Measurements from ENCODE around the gene ANKRD6.

The ANKRD6 gene

DNA sequence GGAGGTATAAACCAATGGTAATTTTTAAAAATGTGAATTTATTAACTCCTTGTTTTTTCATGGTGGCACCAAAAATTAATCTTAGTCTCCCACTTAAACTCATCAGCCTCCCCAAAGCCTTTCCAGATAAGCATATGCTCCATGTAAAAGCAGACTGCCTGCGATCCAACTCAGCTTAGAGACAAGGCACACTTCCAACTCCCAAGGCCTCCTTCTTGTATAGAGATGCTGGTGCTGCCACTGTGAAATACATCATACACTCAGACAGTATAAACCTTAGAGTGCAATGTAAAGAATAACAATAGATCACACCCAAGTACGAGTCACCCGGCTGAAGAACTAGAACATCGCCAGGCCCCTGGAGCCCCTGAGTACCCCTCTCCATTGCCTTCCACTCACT is 2.0 kb downstream of the ANKRD6 start:
- Histone ChIP-seq H3K4me3 (ENCODE audit: low read length in 2 of 2) (no peak overlapping the region), H3K9me3 (replicated peaks in 1 of 2; ENCODE audit: control insufficient read depth in 2 of 2, insufficient read depth in 1 of 2, low read depth in 1 of 2, low read length in 2 of 2) (no peaks in the 10 kb centered on the region), H2AK5ac (ENCODE audit: low read depth, low read length) (no peak overlapping the region)

DNA sequence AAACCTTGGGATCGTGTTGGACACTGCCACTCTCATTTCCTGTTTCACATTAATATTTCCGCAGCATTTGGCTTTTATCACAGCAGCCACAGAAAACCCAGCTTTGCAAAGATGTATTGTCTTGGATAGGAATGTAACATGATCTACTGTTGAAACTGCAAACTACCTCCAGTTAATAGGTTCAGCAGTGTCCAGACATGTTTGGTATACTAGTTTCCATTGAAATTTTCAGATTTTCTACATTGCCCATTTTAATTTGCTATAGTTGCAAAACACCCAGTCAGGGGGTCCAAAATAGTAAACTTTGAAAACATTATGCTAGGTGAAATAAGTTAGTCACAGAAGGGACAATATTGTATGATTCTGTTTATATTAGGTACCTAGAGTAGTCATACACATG is 3.3 kb downstream of the ANKRD6 start:
- no CpG with 5 or more reads among the region's 2 CpGs for WGBS, 2 donors (ENCODE audit: extremely low coverage in 2 of 2, insufficient read length in 2 of 2, insufficient replicate concordance in 1 of 2)
- no peak overlapping the region for H2AFZ ChIP-seq (ENCODE audit: low read length)
- no peaks in the 10 kb centered on the region for H3K36me3 ChIP-seq (replicated peaks in 1 of 2; ENCODE audit: control insufficient read depth in 2 of 2, insufficient read depth in 2 of 2, low read length in 2 of 2)
- no peak overlapping the region for H4K91ac ChIP-seq (ENCODE audit: low read depth, low read length, poor library complexity)
- no peak overlapping the region for H4K8ac ChIP-seq (ENCODE audit: low read depth, low read length)
- no peak overlapping the region for H3K14ac ChIP-seq (ENCODE audit: low read length)
- H3K4me2 ChIP-seq (ENCODE audit: insufficient read depth, low read length, poor library complexity, severe bottlenecking), result no peak overlapping the region
- H3K27me3 ChIP-seq (ENCODE audit: control insufficient read depth in 3 of 3, insufficient read depth in 3 of 3, low read depth in 1 of 3, low read length in 3 of 3), result no peaks in the 10 kb centered on the region
- peaks cover 5 to 14% of the 10 kb centered on the region in 2 donors for H3K4me1 ChIP-seq (ENCODE audit: control insufficient read depth in 2 of 2, insufficient read depth in 1 of 2, low read depth in 1 of 2, low read length in 2 of 2)
- H2BK5ac ChIP-seq (ENCODE audit: low read length), result no peak overlapping the region
- no peak overlapping the region for H3K18ac ChIP-seq (ENCODE audit: low read length)
- H3K79me1 ChIP-seq (ENCODE audit: low read depth, low read length), result no peaks in the 10 kb centered on the region
- H3K9me3 ChIP-seq (replicated peaks in 1 of 2; ENCODE audit: control insufficient read depth in 2 of 2, insufficient read depth in 1 of 2, low read depth in 1 of 2, low read length in 2 of 2), result no peaks in the 10 kb centered on the region
- H2AK5ac ChIP-seq (ENCODE audit: low read depth, low read length), result no peak overlapping the region
- no peak overlapping the region for H2BK15ac ChIP-seq (ENCODE audit: low read length)
- no peak for DNase-seq (ENCODE audit: low spot score)
- H2BK12ac ChIP-seq (ENCODE audit: low read length), result no peak overlapping the region
- no peak overlapping the region for H3K4me3 ChIP-seq (ENCODE audit: low read length in 2 of 2)
- H3K23ac ChIP-seq (ENCODE audit: low read depth, low read length, poor library complexity), result no peak overlapping the region
- H3K4ac ChIP-seq (ENCODE audit: low read length), result no peak overlapping the region
- no peak overlapping the region for H3K27ac ChIP-seq (replicated peaks; ENCODE audit: low read length)
- no peak overlapping the region for H2BK120ac ChIP-seq (ENCODE audit: low read depth, low read length)
- H3K9ac ChIP-seq (ENCODE audit: low read depth, low read length, poor library complexity), result no peak overlapping the region

More for the DNA sequence above, 2.0 kb downstream of the ANKRD6 start:
- Histone ChIP-seq H3K14ac (ENCODE audit: low read length) (no peak overlapping the region), H2BK12ac (ENCODE audit: low read length) (no peak overlapping the region), H3K18ac (ENCODE audit: low read length) (no peak overlapping the region), H2BK120ac (ENCODE audit: low read depth, low read length) (no peak overlapping the region), H3K36me3 (replicated peaks in 1 of 2; ENCODE audit: control insufficient read depth in 2 of 2, insufficient read depth in 2 of 2, low read length in 2 of 2) (no peaks in the 10 kb centered on the region), H3K4me2 (ENCODE audit: insufficient read depth, low read length, poor library complexity, severe bottlenecking) (no peak overlapping the region), H3K9ac (ENCODE audit: low read depth, low read length, poor library complexity) (no peak overlapping the region), H2AFZ (ENCODE audit: low read length) (no peak overlapping the region), H3K23ac (ENCODE audit: low read depth, low read length, poor library complexity) (no peak overlapping the region), H3K27me3 (ENCODE audit: control insufficient read depth in 3 of 3, insufficient read depth in 3 of 3, low read depth in 1 of 3, low read length in 3 of 3) (no peaks in the 10 kb centered on the region), H4K8ac (ENCODE audit: low read depth, low read length) (no peak overlapping the region), H3K4me1 (ENCODE audit: control insufficient read depth in 2 of 2, insufficient read depth in 1 of 2, low read depth in 1 of 2, low read length in 2 of 2) (peaks cover 10 to 14% of the 10 kb centered on the region in 2 donors), H3K27ac (replicated peaks; ENCODE audit: low read length) (no peak overlapping the region), H3K4ac (ENCODE audit: low read length) (no peak overlapping the region), H4K91ac (ENCODE audit: low read depth, low read length, poor library complexity) (no peak overlapping the region), H3K79me1 (ENCODE audit: low read depth, low read length) (no peaks in the 10 kb centered on the region), H2BK15ac (ENCODE audit: low read length) (no peak overlapping the region), H2BK5ac (ENCODE audit: low read length) (no peak overlapping the region)
- no CpG with 5 or more reads among the region's 4 CpGs for WGBS, 2 donors (ENCODE audit: extremely low coverage in 2 of 2, insufficient read length in 2 of 2, insufficient replicate concordance in 1 of 2)
- DNase-seq (ENCODE audit: low spot score), result no peak

- no peak overlapping the region for H2BK5ac ChIP-seq (ENCODE audit: low read length)
- H3K27me3 ChIP-seq (ENCODE audit: control insufficient read depth in 3 of 3, insufficient read depth in 3 of 3, low read depth in 1 of 3, low read length in 3 of 3), result no peaks in the 10 kb centered on the region
- no peaks in the 10 kb centered on the region for H3K9me3 ChIP-seq (replicated peaks in 1 of 2; ENCODE audit: control insufficient read depth in 2 of 2, insufficient read depth in 1 of 2, low read depth in 1 of 2, low read length in 2 of 2)
- no peak overlapping the region for H3K14ac ChIP-seq (ENCODE audit: low read length)
- H3K9ac ChIP-seq (ENCODE audit: low read depth, low read length, poor library complexity), result no peak overlapping the region
- no peak overlapping the region for H3K18ac ChIP-seq (ENCODE audit: low read length)
- H2AFZ ChIP-seq (ENCODE audit: low read length), result no peak overlapping the region
- no CpG with 5 or more reads among the region's 1 CpG for WGBS, 2 donors (ENCODE audit: extremely low coverage in 2 of 2, insufficient read length in 2 of 2, insufficient replicate concordance in 1 of 2)
- no peak overlapping the region for H4K8ac ChIP-seq (ENCODE audit: low read depth, low read length)
- H2BK12ac ChIP-seq (ENCODE audit: low read length), result no peak overlapping the region
- H3K23ac ChIP-seq (ENCODE audit: low read depth, low read length, poor library complexity), result no peak overlapping the region
- H3K79me1 ChIP-seq (ENCODE audit: low read depth, low read length), result no peaks in the 10 kb centered on the region
- H4K91ac ChIP-seq (ENCODE audit: low read depth, low read length, poor library complexity), result no peak overlapping the region
- no peak overlapping the region for H3K4me3 ChIP-seq (ENCODE audit: low read length in 2 of 2)
- no peak overlapping the region for H2AK5ac ChIP-seq (ENCODE audit: low read depth, low read length)
- H3K27ac ChIP-seq (replicated peaks; ENCODE audit: low read length), result no peak overlapping the region
- no peaks in the 10 kb centered on the region for H3K36me3 ChIP-seq (replicated peaks in 1 of 2; ENCODE audit: control insufficient read depth in 2 of 2, insufficient read depth in 2 of 2, low read length in 2 of 2)
- H2BK15ac ChIP-seq (ENCODE audit: low read length), result no peak overlapping the region
- H2BK120ac ChIP-seq (ENCODE audit: low read depth, low read length), result no peak overlapping the region
- no peak for DNase-seq (ENCODE audit: low spot score)
- H3K4me1 ChIP-seq (ENCODE audit: control insufficient read depth in 2 of 2, insufficient read depth in 1 of 2, low read depth in 1 of 2, low read length in 2 of 2), result peaks cover 5 to 14% of the 10 kb centered on the region in 2 donors
- H3K4me2 ChIP-seq (ENCODE audit: insufficient read depth, low read length, poor library complexity, severe bottlenecking), result no peak overlapping the region
- no peak overlapping the region for H3K4ac ChIP-seq (ENCODE audit: low read length)
These were observed 5.3 kb downstream of the ANKRD6 start for GRCh38 chr6:89438248-89438647.

DNA sequence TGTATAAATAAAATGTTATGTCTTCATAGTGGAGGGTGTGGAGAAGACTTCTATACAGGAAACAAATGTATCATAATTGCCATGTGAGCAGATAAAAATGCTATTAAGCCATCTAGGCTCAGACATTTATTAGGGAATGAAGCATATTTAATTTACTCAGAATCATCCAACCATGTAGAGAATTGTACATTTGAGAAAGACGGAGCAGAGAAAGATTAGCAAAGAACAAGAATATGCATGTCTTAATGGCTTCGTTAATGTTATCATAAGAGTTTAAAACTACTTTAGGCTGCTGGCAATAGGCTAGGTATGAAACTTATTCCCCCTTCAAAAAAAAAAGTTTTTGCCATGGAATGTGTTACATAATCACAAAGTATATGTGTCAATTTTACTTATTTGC is 6.1 kb downstream of the ANKRD6 start:
- Histone ChIP-seq H3K14ac (ENCODE audit: low read length) (no peak overlapping the region), H3K18ac (ENCODE audit: low read length) (no peak overlapping the region)
- no CpG with 5 or more reads among the region's 2 CpGs for WGBS, 2 donors (ENCODE audit: extremely low coverage in 2 of 2, insufficient read length in 2 of 2, insufficient replicate concordance in 1 of 2)

More for the DNA sequence above, 6.1 kb downstream of the ANKRD6 start:
- no peaks in the 10 kb centered on the region for H3K79me1 ChIP-seq (ENCODE audit: low read depth, low read length)
- no peak overlapping the region for H3K4ac ChIP-seq (ENCODE audit: low read length)
- H2BK5ac ChIP-seq (ENCODE audit: low read length), result no peak overlapping the region
- H2BK12ac ChIP-seq (ENCODE audit: low read length), result no peak overlapping the region
- H4K91ac ChIP-seq (ENCODE audit: low read depth, low read length, poor library complexity), result no peak overlapping the region
- no peak overlapping the region for H3K4me3 ChIP-seq (ENCODE audit: low read length in 2 of 2)
- no peak overlapping the region for H3K9ac ChIP-seq (ENCODE audit: low read depth, low read length, poor library complexity)
- H2BK120ac ChIP-seq (ENCODE audit: low read depth, low read length), result no peak overlapping the region
- H3K27ac ChIP-seq (replicated peaks; ENCODE audit: low read length), result no peak overlapping the region
- H3K4me2 ChIP-seq (ENCODE audit: insufficient read depth, low read length, poor library complexity, severe bottlenecking), result no peak overlapping the region
- H3K9me3 ChIP-seq (replicated peaks in 1 of 2; ENCODE audit: control insufficient read depth in 2 of 2, insufficient read depth in 1 of 2, low read depth in 1 of 2, low read length in 2 of 2), result no peaks in the 10 kb centered on the region
- no peak overlapping the region for H3K23ac ChIP-seq (ENCODE audit: low read depth, low read length, poor library complexity)
- H2AK5ac ChIP-seq (ENCODE audit: low read depth, low read length), result no peak overlapping the region
- no peak overlapping the region for H2AFZ ChIP-seq (ENCODE audit: low read length)
- no peak for DNase-seq (ENCODE audit: low spot score)
- H2BK15ac ChIP-seq (ENCODE audit: low read length), result no peak overlapping the region
- H3K4me1 ChIP-seq (ENCODE audit: control insufficient read depth in 2 of 2, insufficient read depth in 1 of 2, low read depth in 1 of 2, low read length in 2 of 2), result peaks cover 5 to 13% of the 10 kb centered on the region in 2 donors
- H3K36me3 ChIP-seq (replicated peaks in 1 of 2; ENCODE audit: control insufficient read depth in 2 of 2, insufficient read depth in 2 of 2, low read length in 2 of 2), result no peaks in the 10 kb centered on the region
- H4K8ac ChIP-seq (ENCODE audit: low read depth, low read length), result no peak overlapping the region
- no peaks in the 10 kb centered on the region for H3K27me3 ChIP-seq (ENCODE audit: control insufficient read depth in 3 of 3, insufficient read depth in 3 of 3, low read depth in 1 of 3, low read length in 3 of 3)
